ENCODE results near the gene CBX4. TPM values are rescaled to one million over a fixed set of nuclear protein-coding genes. Genes with fewer than 3 reads are reported as not detected.
A peak's percentile ranks its signal among the peaks of the same experiment; 100 is the strongest.

Gene CBX4
- 10 to 100 TPM; 18.2 to 18.6 TPM for total RNA-seq

DNA sequence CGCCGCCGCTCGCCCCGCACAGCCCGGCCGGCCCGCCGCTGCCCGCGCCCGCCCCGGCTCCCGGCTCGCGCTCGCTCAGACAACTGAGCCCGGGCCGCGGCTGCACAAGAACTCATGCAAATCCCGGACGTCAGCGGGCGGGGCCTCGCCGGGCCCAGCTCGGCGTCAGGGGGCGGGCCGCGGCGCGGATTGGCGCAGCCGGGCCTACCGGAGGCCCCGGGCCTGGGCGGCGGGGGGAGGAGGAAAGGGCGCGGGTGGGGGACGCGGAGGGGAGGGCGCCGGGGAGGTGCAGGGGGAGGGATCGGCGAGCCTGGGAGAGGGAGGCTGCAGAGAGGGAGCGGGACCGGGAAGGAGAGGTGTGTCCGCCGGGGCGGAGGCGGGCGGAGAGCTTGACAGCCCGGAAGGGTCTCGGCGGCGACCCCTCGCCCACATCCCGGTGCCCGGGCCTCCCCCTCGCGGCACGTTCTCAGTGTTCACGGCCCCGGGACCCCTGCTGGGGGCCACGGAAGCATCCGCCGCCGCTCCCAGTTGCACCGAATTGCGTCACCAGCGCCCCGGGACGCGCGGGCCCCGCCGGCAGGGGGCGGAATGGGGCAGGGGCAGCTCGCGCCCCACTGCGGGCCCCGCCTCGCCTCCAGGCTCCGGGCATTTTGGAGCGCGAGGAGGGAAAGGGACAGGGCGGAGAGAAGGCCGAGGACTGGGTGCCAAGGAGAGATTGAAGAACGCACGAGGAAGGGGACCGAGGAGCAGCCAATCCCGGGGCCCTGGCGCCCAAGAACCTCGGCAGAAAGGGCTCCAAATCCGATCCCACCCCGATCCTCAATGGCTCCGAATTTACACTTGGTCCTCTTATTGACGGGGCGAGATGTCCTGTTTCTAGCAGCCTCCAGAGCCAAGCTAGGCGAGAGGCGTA, at the start of gene CBX4:
TSS of gene CBX4 (minus strand) at position 85 of the 913 bp plus-strand sequence. CDS start 189 bp downstream, outside the sequence.
- Mint-ChIP-seq H3K36me3 (peaks cover 6% of the 10 kb centered on the region), H3K9me3 (no peaks in the 10 kb centered on the region), H3K4me1 (peaks cover 28% of the 10 kb centered on the region), H3K4me3 (peak within 1 kb of the TSS; percentile 91), H3K27ac (peak within 1 kb of the TSS; percentile 89), H3K27me3 (peaks cover 39% of the 10 kb centered on the region)
- DNase-seq: peak; percentile 90

DNA sequence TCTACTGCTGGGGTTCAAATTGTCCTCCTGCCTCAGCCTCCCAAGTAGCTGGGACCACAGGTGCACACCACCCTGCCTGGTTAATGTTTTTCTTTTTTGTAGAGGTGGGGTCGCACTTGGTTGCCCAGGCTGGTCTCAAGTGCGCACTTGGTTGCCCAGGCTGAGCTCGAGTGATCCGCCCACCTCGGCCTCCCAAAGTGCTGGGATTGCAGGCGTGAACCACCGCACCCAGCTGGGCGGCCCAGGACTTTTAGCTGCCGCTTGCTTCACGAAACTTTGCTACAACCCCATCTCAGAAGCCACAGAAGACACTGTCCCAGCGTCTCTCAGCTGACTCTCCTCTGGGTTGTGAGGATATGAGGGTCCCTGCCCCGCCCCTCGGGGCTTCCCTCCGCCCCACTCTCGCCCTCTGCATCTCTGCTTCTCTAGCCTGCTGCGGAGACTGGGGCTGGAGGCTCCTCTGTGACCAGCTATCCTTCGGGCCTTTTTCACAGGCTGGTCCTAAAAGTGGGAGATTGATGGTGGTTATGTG, 48.8 kb upstream of the CBX4 start:
- Mint-ChIP-seq H3K4me1 (no peaks in the 10 kb centered on the region), H3K4me3 (no peak overlapping the region), H3K27me3 (peaks cover 37% of the 10 kb centered on the region), H3K27ac (no peak overlapping the region), H3K36me3 (no peaks in the 10 kb centered on the region), H3K9me3 (no peaks in the 10 kb centered on the region)
- no peak for DNase-seq

DNA sequence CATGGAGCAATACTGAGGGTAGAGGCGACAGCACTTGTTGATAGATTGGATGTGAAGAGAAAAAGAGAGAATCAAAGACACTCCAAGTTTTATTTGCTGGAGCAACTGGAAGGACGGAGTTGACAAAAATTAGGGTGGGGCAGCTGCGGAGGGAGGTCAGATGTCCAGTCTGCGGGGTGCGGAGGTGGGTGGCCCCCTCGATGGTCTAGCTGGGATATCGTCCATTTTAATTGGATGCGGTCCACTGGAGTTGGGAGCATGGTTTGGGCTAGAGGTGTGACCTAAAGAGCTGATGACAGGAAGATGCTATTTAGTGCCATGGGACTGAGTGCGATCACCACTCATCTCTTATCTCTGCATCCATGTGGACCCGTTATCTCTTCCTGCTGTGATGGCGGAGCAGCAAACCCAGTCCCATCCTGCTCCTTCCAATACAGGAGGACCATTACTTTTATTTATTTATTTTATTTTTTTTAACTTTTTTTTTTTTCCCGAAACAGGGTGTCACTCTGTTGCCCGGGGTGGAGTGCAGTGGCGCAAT, 48.3 kb upstream of the CBX4 start:
- peaks cover 38% of the 10 kb centered on the region for H3K27me3 Mint-ChIP-seq
- DNase-seq: no peak

GRCh38 chr17:79883202-79883601, 44.0 kb upstream of the CBX4 start:
- no peaks in the 10 kb centered on the region for H3K9me3 Mint-ChIP-seq
- no peak overlapping the region for H3K27ac Mint-ChIP-seq
- H3K4me1 Mint-ChIP-seq: no peaks in the 10 kb centered on the region
- H3K27me3 Mint-ChIP-seq: peaks cover 20% of the 10 kb centered on the region
- no peaks in the 10 kb centered on the region for H3K36me3 Mint-ChIP-seq
- no peak for DNase-seq
- H3K4me3 Mint-ChIP-seq: no peak overlapping the region

More for the DNA sequence above, 48.3 kb upstream of the CBX4 start:
- Mint-ChIP-seq H3K27ac (no peak overlapping the region), H3K4me1 (no peaks in the 10 kb centered on the region), H3K4me3 (no peak overlapping the region), H3K36me3 (no peaks in the 10 kb centered on the region), H3K9me3 (no peaks in the 10 kb centered on the region)

GRCh38 chr17:79878329-79878947, 39.2 kb upstream of the CBX4 start:
- H3K36me3 Mint-ChIP-seq: no peaks in the 10 kb centered on the region
- H3K9me3 Mint-ChIP-seq: no peaks in the 10 kb centered on the region
- H3K4me1 Mint-ChIP-seq: no peaks in the 10 kb centered on the region
- H3K4me3 Mint-ChIP-seq: no peak overlapping the region
- H3K27ac Mint-ChIP-seq: no peak overlapping the region
- DNase-seq: no peak
- H3K27me3 Mint-ChIP-seq: peaks cover 12% of the 10 kb centered on the region

- Mint-ChIP-seq H3K27ac (no peak overlapping the region), H3K9me3 (no peaks in the 10 kb centered on the region), H3K4me1 (no peaks in the 10 kb centered on the region), H3K27me3 (peaks cover 17% of the 10 kb centered on the region), H3K36me3 (no peaks in the 10 kb centered on the region), H3K4me3 (no peak overlapping the region)
- no peak for DNase-seq
Observed at GRCh38 chr17:79877041-79877440, 37.8 kb upstream of the CBX4 start.

- Mint-ChIP-seq H3K9me3 (no peaks in the 10 kb centered on the region), H3K27ac (no peak overlapping the region), H3K36me3 (no peaks in the 10 kb centered on the region), H3K27me3 (peaks cover 17% of the 10 kb centered on the region), H3K4me3 (no peak overlapping the region), H3K4me1 (no peaks in the 10 kb centered on the region)
- DNase-seq: no peak
Observed at GRCh38 chr17:79875511-79875910, 36.3 kb upstream of the CBX4 start.

DNA sequence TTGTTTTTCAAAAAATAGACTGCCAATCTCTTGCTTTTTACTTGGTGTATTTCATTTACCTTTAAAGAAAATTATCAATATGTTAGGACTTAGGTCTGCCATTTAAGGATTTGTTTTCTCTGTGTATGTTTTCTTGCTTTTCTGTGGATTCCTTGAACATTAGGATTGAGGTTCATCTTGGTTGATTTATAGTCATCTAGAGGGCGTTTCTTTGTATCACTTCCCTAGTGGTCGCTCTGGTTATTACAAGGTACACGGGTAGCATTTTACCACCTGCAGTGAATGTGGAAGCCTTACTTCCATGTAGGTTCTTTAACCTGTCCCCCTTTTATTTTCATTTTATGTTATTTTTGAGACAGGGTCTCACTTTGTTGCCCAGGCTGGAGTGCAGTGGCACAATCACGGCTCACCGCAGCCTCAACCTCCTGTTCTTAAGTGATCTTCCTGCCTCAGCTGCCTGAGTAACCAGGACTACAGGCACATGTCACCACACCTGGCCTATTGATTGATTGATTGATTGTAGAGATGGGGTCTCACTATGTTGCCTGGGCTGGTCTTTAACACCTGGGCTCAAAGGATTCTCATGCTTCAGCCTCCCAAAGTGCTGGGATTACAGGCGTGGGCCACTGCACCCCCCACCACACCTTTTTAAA, 35.2 kb upstream of the CBX4 start:
- DNase-seq: no peak

DNA sequence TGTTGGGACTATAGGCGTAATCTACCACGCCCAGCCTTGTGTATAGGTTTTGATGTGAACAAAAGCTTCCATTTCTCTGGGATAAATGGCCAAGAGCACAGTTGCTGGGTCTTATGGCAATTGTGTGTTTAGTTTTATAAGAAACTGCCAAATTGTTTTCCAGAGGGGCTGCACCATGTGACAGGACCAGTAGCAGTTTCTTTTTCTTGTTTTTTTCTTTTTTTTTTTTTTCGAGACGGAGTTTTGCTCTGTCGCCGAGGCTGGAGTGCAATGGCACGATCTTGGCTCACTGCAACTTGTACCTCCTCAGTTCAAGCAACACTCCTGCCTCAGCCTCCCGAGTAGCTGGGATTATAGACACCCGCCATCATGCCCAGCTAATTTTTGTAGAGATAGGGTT, 34.3 kb upstream of the CBX4 start:
- peaks cover 17% of the 10 kb centered on the region for H3K27me3 Mint-ChIP-seq
- no peaks in the 10 kb centered on the region for H3K36me3 Mint-ChIP-seq
- DNase-seq: no peak
- no peak overlapping the region for H3K27ac Mint-ChIP-seq
- no peaks in the 10 kb centered on the region for H3K9me3 Mint-ChIP-seq
- H3K4me1 Mint-ChIP-seq: no peaks in the 10 kb centered on the region
- H3K4me3 Mint-ChIP-seq: no peak overlapping the region

More for the DNA sequence above, 35.2 kb upstream of the CBX4 start:
- no peaks in the 10 kb centered on the region for H3K4me1 Mint-ChIP-seq
- H3K27ac Mint-ChIP-seq: no peak overlapping the region
- H3K4me3 Mint-ChIP-seq: no peak overlapping the region
- no peaks in the 10 kb centered on the region for H3K9me3 Mint-ChIP-seq
- no peaks in the 10 kb centered on the region for H3K36me3 Mint-ChIP-seq
- H3K27me3 Mint-ChIP-seq: peaks cover 17% of the 10 kb centered on the region

GRCh38 chr17:79872762-79873161, 33.5 kb upstream of the CBX4 start:
- Mint-ChIP-seq H3K9me3 (no peaks in the 10 kb centered on the region), H3K4me3 (no peak overlapping the region), H3K4me1 (no peaks in the 10 kb centered on the region), H3K27me3 (peaks cover 17% of the 10 kb centered on the region), H3K27ac (no peak overlapping the region), H3K36me3 (no peaks in the 10 kb centered on the region)
- no peak for DNase-seq

DNA sequence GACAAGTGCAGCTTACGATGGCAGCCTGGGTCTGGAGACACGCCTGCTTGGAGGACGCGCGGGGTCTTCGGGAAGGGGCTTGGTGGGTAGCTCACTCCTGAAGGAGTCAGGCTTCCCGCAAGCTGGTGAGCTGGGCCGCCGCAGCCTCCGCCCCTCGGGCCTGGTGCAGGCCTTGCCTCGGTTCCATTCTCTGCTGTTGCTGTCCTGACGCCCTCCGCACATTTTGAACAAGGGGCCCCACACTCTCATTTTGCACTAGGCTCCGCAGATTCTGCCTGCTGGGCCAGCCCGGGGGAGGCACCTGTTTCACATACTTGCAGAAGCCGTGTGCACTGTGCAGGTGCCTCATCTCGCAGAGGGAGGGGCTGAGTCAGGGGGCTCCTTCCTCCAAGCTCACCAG, 31.9 kb upstream of the CBX4 start:
- Mint-ChIP-seq H3K4me3 (no peak overlapping the region), H3K9me3 (no peaks in the 10 kb centered on the region), H3K36me3 (no peaks in the 10 kb centered on the region), H3K27me3 (peaks cover 15% of the 10 kb centered on the region), H3K4me1 (no peaks in the 10 kb centered on the region), H3K27ac (no peak overlapping the region)
- DNase-seq: no peak

GRCh38 chr17:79870540-79870939, 31.3 kb upstream of the CBX4 start:
- no peaks in the 10 kb centered on the region for H3K9me3 Mint-ChIP-seq
- H3K27me3 Mint-ChIP-seq: peaks cover 15% of the 10 kb centered on the region
- no peak for DNase-seq
- H3K4me1 Mint-ChIP-seq: no peaks in the 10 kb centered on the region
- H3K27ac Mint-ChIP-seq: no peak overlapping the region
- H3K36me3 Mint-ChIP-seq: no peaks in the 10 kb centered on the region
- H3K4me3 Mint-ChIP-seq: no peak overlapping the region

DNA sequence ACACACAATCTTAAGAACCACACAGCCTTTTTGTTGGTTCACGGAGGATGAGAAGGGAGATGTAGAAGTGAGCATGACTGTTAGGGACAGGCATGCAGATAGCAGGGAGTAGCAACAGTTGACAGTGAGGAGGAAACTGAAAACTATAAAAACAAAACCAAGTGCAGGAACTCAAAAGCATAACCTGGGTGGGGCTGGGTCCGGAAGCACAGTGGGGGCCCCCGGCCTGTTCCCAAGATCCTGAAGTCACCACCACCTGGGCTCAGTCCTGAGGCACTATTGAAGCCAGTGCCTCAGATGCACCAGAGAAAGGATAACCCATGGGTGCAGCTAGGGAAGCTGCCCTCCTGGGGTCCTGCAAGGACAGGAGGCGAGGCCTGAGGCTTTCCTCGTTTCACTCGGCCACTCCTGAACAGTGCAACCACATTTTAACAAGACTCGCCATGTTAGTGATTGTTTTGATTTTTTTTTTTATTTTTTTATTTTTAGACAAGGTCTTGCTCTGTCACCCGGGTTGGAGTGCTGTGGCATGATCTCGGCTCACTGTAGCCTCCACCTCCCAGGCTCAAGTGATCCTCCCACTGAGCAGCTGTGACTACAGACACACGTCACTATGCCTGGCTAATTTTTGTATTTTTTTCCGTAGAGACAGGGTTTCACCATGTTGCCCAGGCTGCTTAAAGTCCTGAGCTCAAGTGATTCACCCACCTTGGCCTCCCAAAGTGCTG, 27.7 kb upstream of the CBX4 start:
- no peaks in the 10 kb centered on the region for H3K4me1 Mint-ChIP-seq

More for the DNA sequence above, 27.7 kb upstream of the CBX4 start:
- H3K27me3 Mint-ChIP-seq: peaks cover 12% of the 10 kb centered on the region
- no peaks in the 10 kb centered on the region for H3K9me3 Mint-ChIP-seq
- no peak for DNase-seq
- no peaks in the 10 kb centered on the region for H3K36me3 Mint-ChIP-seq
- H3K27ac Mint-ChIP-seq: no peak overlapping the region
- H3K4me3 Mint-ChIP-seq: no peak overlapping the region

Measured in activated naive CD8-positive, alpha-beta T cell treated with anti-CD3 and anti-CD28 coated beads for 36 hours (primary cell).